Measurements from ENCODE around the gene PITPNC1. TPM values are rescaled to one million over a fixed set of nuclear protein-coding genes. Genes with fewer than 3 reads are reported as not detected.
A peak's percentile ranks its signal among the peaks of the same experiment; 100 is the strongest.
"Not testable (repeated sequence)": the region's sequence is repeated elsewhere in the genome, so short reads cannot be mapped to it uniquely, and the experiment has no call there.

PITPNC1 gene
- total RNA-seq, 1 donor from 2014 or later = 35.0 TPM

GRCh38 chr17:67680445-67681224 lies 303.6 kb downstream of the PITPNC1 start:
- no peak for DNase-seq (ENCODE audit: low spot score)

GRCh38 chr17:67682196-67682595 lies 305.1 kb downstream of the PITPNC1 start:
- peak; percentile 80 for DNase-seq (ENCODE audit: low spot score)

GRCh38 chr17:67685351-67685750 lies 308.3 kb downstream of the PITPNC1 start:
- DNase-seq (ENCODE audit: low spot score) = no peak

- DNase-seq (ENCODE audit: low spot score) = no peak
Observed at GRCh38 chr17:67686241-67686640, 309.2 kb downstream of the PITPNC1 start.

GRCh38 chr17:67687511-67687910 lies 310.4 kb downstream of the PITPNC1 start:
- no peak for DNase-seq (ENCODE audit: low spot score)

- DNase-seq (ENCODE audit: low spot score) = peak; percentile 73
Observed at GRCh38 chr17:67689534-67690177, 312.6 kb downstream of the PITPNC1 start.

GRCh38 chr17:67693811-67694210 lies 316.7 kb downstream of the PITPNC1 start:
- DNase-seq (ENCODE audit: low spot score) = no peak

- no peak for DNase-seq (ENCODE audit: low spot score)
Observed at GRCh38 chr17:67696347-67696746, 319.3 kb downstream of the PITPNC1 start.

GRCh38 chr17:67696853-67697498 lies 319.9 kb downstream of the PITPNC1 start:
- no peak for DNase-seq (ENCODE audit: low spot score)

GRCh38 chr17:67700037-67700724 lies 323.1 kb downstream of the PITPNC1 start:
- no peak for DNase-seq (ENCODE audit: low spot score)

GRCh38 chr17:67700725-67701119 lies 323.6 kb downstream of the PITPNC1 start:
- DNase-seq (ENCODE audit: low spot score) = no peak

GRCh38 chr17:67702861-67703260 lies 325.8 kb downstream of the PITPNC1 start:
- DNase-seq (ENCODE audit: low spot score) = not testable (repeated sequence)

- no peak for DNase-seq (ENCODE audit: low spot score)
Observed at GRCh38 chr17:67707442-67707841, 330.4 kb downstream of the PITPNC1 start.

- no peak for DNase-seq (ENCODE audit: low spot score)
Observed at GRCh38 chr17:67708378-67708777, 331.3 kb downstream of the PITPNC1 start.

GRCh38 chr17:67711916-67712315 lies 334.8 kb downstream of the PITPNC1 start:
- DNase-seq (ENCODE audit: low spot score) = no peak

GRCh38 chr17:67712375-67712774 lies 335.3 kb downstream of the PITPNC1 start:
- no peak for DNase-seq (ENCODE audit: low spot score)

GRCh38 chr17:67713169-67713568 lies 336.1 kb downstream of the PITPNC1 start:
- no peak for DNase-seq (ENCODE audit: low spot score)

GRCh38 chr17:67716405-67716798 lies 339.3 kb downstream of the PITPNC1 start:
- DNase-seq (ENCODE audit: low spot score) = no peak

- DNase-seq (ENCODE audit: low spot score) = no peak
Observed at GRCh38 chr17:67717192-67717623, 340.1 kb downstream of the PITPNC1 start.

- peak; percentile 100 for DNase-seq (ENCODE audit: low spot score)
Observed at GRCh38 chr17:67717624-67718324, 340.7 kb downstream of the PITPNC1 start, which contains the start of gene NOL11. Gene NOL11 (plus strand): TSS chr17:67717936. CDS start chr17:67717948, 12 bp downstream.

GRCh38 chr17:67718325-67718941 lies 341.4 kb downstream of the PITPNC1 start:
- DNase-seq (ENCODE audit: low spot score) = no peak

Measured in mucosa of gallbladder (tissue), 1 donor.